Tibial artery (tissue), 4 donors: Measurements from ENCODE around the gene XPO5.

Experiments
- DNase-seq, 2 donors: peaks; one replicate each; pipeline ENCODE4 v3.0.0-alpha.2; 2019
- H3K27ac ChIP-seq, 2 donors: fragments of 200-600 bp; sonication (generic) in 1 of 2; 1 replicate in 1 of 2; 2 replicates in 1 of 2; pipeline ENCODE4 v1.5.1; 2018 to 2019; ENCODE audit warnings: mild to moderate bottlenecking in 1 of 2
- H3K27me3 ChIP-seq, 2 donors: fragments of 200-600 bp; sonication (generic) in 1 of 2; one replicate each; pipeline versions ENCODE4 v1.5.1 to v1.6.0; 2016 to 2019
- H3K36me3 ChIP-seq, 3 donors: fragments of 200-600 bp; sonication (generic) in 2 of 3; one replicate each; pipeline ENCODE4 v1.5.1; 2016 to 2019; ENCODE audit warnings: mild to moderate bottlenecking in 2 of 3
- H3K4me1 ChIP-seq, 4 donors: fragments of 200-600 bp; sonication (generic) in 2 of 4; 1 replicate in 3 of 4; 2 replicates in 1 of 4; pipeline ENCODE4 v1.5.1; 2016 to 2019
- H3K4me3 ChIP-seq, 2 donors: fragments of 200-600 bp; sonication (generic) in 1 of 2; 1 replicate in 1 of 2; 2 replicates in 1 of 2; pipeline ENCODE4 v1.5.1; 2018 to 2019; ENCODE audit warnings: mild to moderate bottlenecking in 2 of 2
- H3K9me3 ChIP-seq, 3 donors: fragments of 200-600 bp; sonication (generic) in 1 of 3; one replicate each; pipeline ENCODE4 v1.5.1; 2016 to 2019
- CTCF ChIP-seq, 2 experiments: fragments of 200-600 bp in 1 of 2; fragments of 450-650 bp in 1 of 2; IDR thresholded peaks; one replicate each; pipeline ENCODE4 v1.5.1; 2017 to 2019; ENCODE audit warnings: antibody characterized with exemption in 2 of 2, mild to moderate bottlenecking in 1 of 2, moderate library complexity in 1 of 2
- intact Hi-C: fragments of 100-400 bp; cut with DNase I; formaldehyde crosslinking; loops from one replicate; pipeline ENCODE4 v1.15.0; 2023; ENCODE audit warnings: low total_unique reads

XPO5 gene

GRCh38 chr6:43610431-43610830 is 34.6 kb upstream of the XPO5 start:
- H3K27ac ChIP-seq = no peak overlapping the region
- H3K4me1 ChIP-seq = no peaks in the 10 kb centered on the region
- H3K9me3 ChIP-seq = no peaks in the 10 kb centered on the region
- H3K36me3 ChIP-seq = peaks cover 16 to 73% (median 41%) of the 10 kb centered on the region in 3 donors
- intact Hi-C loops = no loop called here
- no peaks in the 10 kb centered on the region for H3K27me3 ChIP-seq
- TF ChIP-seq CTCF (IDR thresholded peaks at IDR 0.05) = no peak
- no peak for DNase-seq
- no peak overlapping the region for H3K4me3 ChIP-seq

- intact Hi-C loops = no loop called here
- peaks cover 16 to 75% (median 38%) of the 10 kb centered on the region in 3 donors for H3K36me3 ChIP-seq
- H3K9me3 ChIP-seq = no peaks in the 10 kb centered on the region
- no peak overlapping the region for H3K4me3 ChIP-seq
- DNase-seq = no peak
- no peaks in the 10 kb centered on the region for H3K4me1 ChIP-seq
- H3K27me3 ChIP-seq = no peaks in the 10 kb centered on the region
- no peak for TF ChIP-seq CTCF (IDR thresholded peaks at IDR 0.05)
- no peak overlapping the region for H3K27ac ChIP-seq
Observed at GRCh38 chr6:43609402-43609801, 33.6 kb upstream of the XPO5 start.

- Histone ChIP-seq H3K4me3 (no peak overlapping the region), H3K4me1 (no peaks in the 10 kb centered on the region), H3K36me3 (peaks cover 10 to 74% (median 33%) of the 10 kb centered on the region in 3 donors), H3K27ac (no peak overlapping the region), H3K9me3 (no peaks in the 10 kb centered on the region), H3K27me3 (no peaks in the 10 kb centered on the region)
- intact Hi-C loops = no loop called here
- TF ChIP-seq CTCF (IDR thresholded peaks at IDR 0.05) = no peak
- DNase-seq = no peak
Observed at GRCh38 chr6:43608807-43609206, 33.0 kb upstream of the XPO5 start.

GRCh38 chr6:43608310-43608763 is 32.5 kb upstream of the XPO5 start:
- peaks cover 6 to 74% (median 32%) of the 10 kb centered on the region in 3 donors for H3K36me3 ChIP-seq
- intact Hi-C loops = no loop called here
- H3K4me1 ChIP-seq = no peaks in the 10 kb centered on the region
- no peak overlapping the region for H3K27ac ChIP-seq
- H3K27me3 ChIP-seq = no peaks in the 10 kb centered on the region
- DNase-seq = peak in 1 of 2 donors; percentile 71
- no peaks in the 10 kb centered on the region for H3K9me3 ChIP-seq
- no peak overlapping the region for H3K4me3 ChIP-seq
- peak; percentile 71 to 73 for TF ChIP-seq CTCF (IDR thresholded peaks at IDR 0.05)

GRCh38 chr6:43606019-43606418 is 30.2 kb upstream of the XPO5 start:
- Histone ChIP-seq H3K27ac (no peak overlapping the region), H3K27me3 (no peaks in the 10 kb centered on the region), H3K9me3 (no peaks in the 10 kb centered on the region), H3K36me3 (peaks cover 17 to 74% (median 39%) of the 10 kb centered on the region in 3 donors), H3K4me1 (no peaks in the 10 kb centered on the region), H3K4me3 (no peak overlapping the region)
- TF ChIP-seq CTCF (IDR thresholded peaks at IDR 0.05) = no peak
- no peak for DNase-seq
- intact Hi-C loops = no loop called here

- Histone ChIP-seq H3K4me1 (no peaks in the 10 kb centered on the region), H3K9me3 (no peaks in the 10 kb centered on the region), H3K36me3 (peaks cover 21 to 80% (median 35%) of the 10 kb centered on the region in 3 donors), H3K27me3 (no peaks in the 10 kb centered on the region), H3K27ac (no peak overlapping the region), H3K4me3 (no peak overlapping the region)
- intact Hi-C loops = no loop called here
- no peak for TF ChIP-seq CTCF (IDR thresholded peaks at IDR 0.05)
- DNase-seq = no peak
Observed at GRCh38 chr6:43604174-43604573, 28.3 kb upstream of the XPO5 start.
